OCI-LY7 (cell line): ENCODE data around the gene RHOU. TPM values are rescaled to one million over a fixed set of nuclear protein-coding genes. Genes with fewer than 3 reads are reported as not detected.

Experiments used
- BruUV-seq: library from RNA; stranded (reverse); fragments of 400-500 nt; replicated peaks from 2 replicates; lab custom pipeline; 2021; lab: Mats Ljungman, UMichigan
- CTCF ChIA-PET: fragments of 300-600 bp; sonication (Branson Sonifier 250); formaldehyde crosslinking; loops from one replicate; lab custom pipeline; 2022; ENCODE audit warnings: antibody characterized with exemption; ENCODE audit not compliant: unreplicated experiment; lab: Charles Lee
- POLR2A ChIA-PET: fragments of 300-600 bp; sonication (Branson Sonifier 250); formaldehyde crosslinking; loops from one replicate; lab custom pipeline; 2022; ENCODE audit warnings: antibody characterized with exemption; lab: Charles Lee
- DNase-seq: peaks from one replicate; pipeline ENCODE4 v3.0.0-alpha.2; 2015; ENCODE audit warnings: low spot score
- H2AFZ ChIP-seq: fragments of 200-600 bp; sonication (generic), shearing (Covaris generic); 2 replicates; pipeline ENCODE4 v1.6.1; 2014; ENCODE audit warnings: mild to moderate bottlenecking, antibody characterized with exemption, low read length, moderate library complexity
- H3K27ac ChIP-seq: fragments of 200-600 bp; sonication (generic); 2 replicates; pipeline ENCODE4 v1.5.1; 2014; ENCODE audit warnings: mixed run types, low read depth, mild to moderate bottlenecking, moderate library complexity, low read length, inconsistent platforms; ENCODE audit not compliant: poor library complexity, severe bottlenecking
- H3K36me3 ChIP-seq: fragments of 200-600 bp; sonication (generic); 2 replicates; pipeline ENCODE4 v1.6.1; 2014; ENCODE audit warnings: mild to moderate bottlenecking, antibody characterized with exemption, low read length, moderate library complexity, mixed read lengths; ENCODE audit not compliant: insufficient read depth
- H3K4me1 ChIP-seq: fragments of 200-600 bp; sonication (generic); 2 replicates; pipeline ENCODE4 v1.5.1; 2014; ENCODE audit warnings: mild to moderate bottlenecking, low read length; ENCODE audit not compliant: insufficient read depth, poor library complexity, severe bottlenecking
- H3K4me2 ChIP-seq: fragments of 200-600 bp; sonication (generic); 2 replicates; pipeline ENCODE4 v1.6.1; 2014; ENCODE audit warnings: mild to moderate bottlenecking, low read length
- H3K4me3 ChIP-seq: fragments of 200-600 bp; sonication (generic); 2 replicates; pipeline ENCODE4 v1.5.1; 2014; ENCODE audit warnings: mild to moderate bottlenecking, low read depth, low read length; ENCODE audit not compliant: poor library complexity, severe bottlenecking
- H3K79me2 ChIP-seq: fragments of 200-600 bp; sonication (generic); 2 replicates; pipeline ENCODE4 v1.6.1; 2016; ENCODE audit warnings: low read depth, mild to moderate bottlenecking, low read length, moderate library complexity, mixed read lengths; ENCODE audit not compliant: insufficient read depth
- H3K9me2 ChIP-seq: fragments of 200-600 bp; sonication (generic); 2 replicates; pipeline ENCODE4 v1.6.1; 2016; ENCODE audit warnings: mild to moderate bottlenecking, low read length, mixed read lengths; ENCODE audit not compliant: insufficient read depth
- H3K9me3 ChIP-seq: fragments of 200-600 bp; sonication (generic); 2 replicates; pipeline ENCODE4 v1.6.1; 2014; ENCODE audit warnings: mild to moderate bottlenecking, mixed run types, low read length, mixed read lengths
- H4K20me1 ChIP-seq: fragments of 200-600 bp; sonication (generic); 2 replicates; pipeline ENCODE4 v1.6.1; 2014; ENCODE audit warnings: mild to moderate bottlenecking, antibody characterized with exemption, low read length, moderate library complexity, mixed read lengths; ENCODE audit not compliant: insufficient read depth
- CTCF ChIP-seq: fragments of 200-600 bp; sonication (generic); conservative IDR thresholded peaks from 2 replicates; pipeline ENCODE4 v1.5.1; 2014; ENCODE audit warnings: mild to moderate bottlenecking, antibody characterized with exemption, low read length, moderate library complexity, mixed read lengths
- EZH2phosphoT487 ChIP-seq: fragments of 200-600 bp; sonication (generic); IDR thresholded peaks from 2 replicates; pipeline ENCODE4 v1.6.1; 2018; ENCODE audit warnings: low read depth, borderline replicate concordance, mild to moderate bottlenecking, mixed run types, antibody characterized with exemption, low read length, moderate library complexity, mixed read lengths
- intact Hi-C: fragments of 100-400 bp; cut with micrococcal nuclease; formaldehyde crosslinking; loops from one replicate; pipeline ENCODE4 v1.10.0; 2022; ENCODE audit not compliant: unreplicated experiment
- total RNA-seq, 2 experiments: library from RNA; depleted of rRNA in 1 of 2; stranded (reverse); fragments of >200 nt in 1 of 2; shearing (Covaris generic) in 1 of 2; gene quantifications; 2 replicates each; pipeline ENCODE4 v1.2.3, GENCODE V29; 2014 to 2022

Gene RHOU
- total RNA-seq, 2 experiments from 2014 or later: not detected

- no peaks in the 10 kb centered on the region for H3K9me3 ChIP-seq
- no peak for DNase-seq
- no peaks in the 10 kb centered on the region for H3K9me2 ChIP-seq
- no peaks in the 10 kb centered on the region for H4K20me1 ChIP-seq
- no peak overlapping the region for H2AFZ ChIP-seq
- no peak overlapping the region for H3K4me3 ChIP-seq
- TF ChIP-seq CTCF: no peak
- no peak for TF ChIP-seq EZH2phosphoT487
- peaks cover 5% of the 10 kb centered on the region for H3K4me1 ChIP-seq
- H3K79me2 ChIP-seq: no peaks in the 10 kb centered on the region
- no peak overlapping the region for H3K4me2 ChIP-seq
- H3K27ac ChIP-seq: no peak overlapping the region
- ChIA-PET POLR2A (no interaction called here), CTCF (no interaction called here)
- BruUV-seq: no TSS peak
- no peaks in the 10 kb centered on the region for H3K36me3 ChIP-seq
- intact Hi-C loops: no loop called here
Measured at GRCh38 chr1:228767636-228768354, 32.5 kb downstream of the RHOU start.

- Histone ChIP-seq H3K36me3 (no peaks in the 10 kb centered on the region), H3K4me1 (peaks cover 5% of the 10 kb centered on the region), H3K9me3 (no peaks in the 10 kb centered on the region), H2AFZ (no peak overlapping the region), H3K27ac (no peak overlapping the region), H3K79me2 (no peaks in the 10 kb centered on the region), H3K9me2 (no peaks in the 10 kb centered on the region), H4K20me1 (no peaks in the 10 kb centered on the region), H3K4me2 (no peak overlapping the region), H3K4me3 (no peak overlapping the region)
- BruUV-seq: no TSS peak
- CTCF ChIA-PET: no interaction called here
- TF ChIP-seq EZH2phosphoT487 (no peak), CTCF (no peak)
- intact Hi-C loops: no loop called here
- DNase-seq: no peak
- POLR2A ChIA-PET: no interaction called here
Measured at GRCh38 chr1:228768355-228769000, 33.2 kb downstream of the RHOU start.

GRCh38 chr1:228770779-228771223 is 35.5 kb downstream of the RHOU start:
- CTCF ChIA-PET: no interaction called here

More at GRCh38 chr1:228770779-228771223, 35.5 kb downstream of the RHOU start:
- peaks cover under 1% of the 10 kb centered on the region for H3K4me1 ChIP-seq
- BruUV-seq: no TSS peak
- TF ChIP-seq EZH2phosphoT487 (no peak), CTCF (no peak)
- H3K4me2 ChIP-seq: no peak overlapping the region
- DNase-seq: no peak
- POLR2A ChIA-PET: interaction anchor here (1.0 kb wide), 1 partner anchor 13 kb away, joined by 3 read pairs; no protein-coding TSS in a partner anchor
- H3K9me3 ChIP-seq: no peaks in the 10 kb centered on the region
- H3K79me2 ChIP-seq: no peaks in the 10 kb centered on the region
- H3K27ac ChIP-seq: no peak overlapping the region
- H2AFZ ChIP-seq: no peak overlapping the region
- H3K4me3 ChIP-seq: no peak overlapping the region
- no peaks in the 10 kb centered on the region for H3K36me3 ChIP-seq
- H3K9me2 ChIP-seq: no peaks in the 10 kb centered on the region
- no peaks in the 10 kb centered on the region for H4K20me1 ChIP-seq
- intact Hi-C loops: no loop called here
